ENCODE results near the gene UXS1. TPM values are rescaled to one million over a fixed set of nuclear protein-coding genes. Genes with fewer than 3 reads are reported as not detected.

UXS1 gene
- total RNA-seq, 1 donor from 2014 or later = 49.2 TPM

DNA sequence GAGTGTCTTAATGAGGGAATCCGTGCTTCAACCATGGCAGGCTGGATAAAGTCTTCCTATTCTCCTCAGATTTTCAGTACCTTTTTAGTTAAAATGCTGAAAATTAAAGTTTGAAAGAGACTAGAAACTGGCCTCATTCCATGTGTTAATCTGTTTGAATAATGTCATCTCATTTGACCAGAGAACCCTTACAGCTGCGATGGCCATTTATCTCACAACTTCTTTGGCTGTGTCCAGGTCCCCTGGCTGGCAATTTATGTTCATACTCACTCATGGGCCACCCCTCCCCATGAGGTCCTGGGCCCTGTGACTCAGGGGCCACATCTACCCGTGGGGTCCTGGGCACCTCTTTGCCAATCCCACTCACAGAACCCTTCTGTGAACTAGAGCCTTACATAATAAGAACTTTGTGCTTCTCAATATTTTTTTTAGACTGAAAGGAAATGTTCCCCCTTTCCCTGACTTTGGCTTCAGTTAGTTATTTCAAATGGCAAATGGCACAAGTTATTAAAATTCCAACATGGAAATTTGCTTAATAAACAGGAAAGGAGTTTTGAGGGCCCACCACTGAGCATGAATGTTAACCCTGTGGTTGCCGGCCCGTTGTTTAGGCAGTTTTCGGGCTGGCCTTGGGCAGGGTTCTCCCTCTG, 134.6 kb downstream of the UXS1 start:
- DNase-seq (ENCODE audit: low read depth) = no peak
- H3K9ac ChIP-seq (ENCODE audit: low read length) = no peak overlapping the region
- H3K4me3 ChIP-seq (ENCODE audit: insufficient read depth, low read depth, low read length) = no peak overlapping the region
- no peak for FAIRE-seq
- Mint-ChIP-seq H3K27ac (ENCODE audit: unreplicated experiment) (no peak overlapping the region), H3K4me1 (ENCODE audit: low read depth, unreplicated experiment) (peaks cover 12% of the 10 kb centered on the region), H3K9me3 (ENCODE audit: unreplicated experiment) (no peaks in the 10 kb centered on the region), H3K27me3 (ENCODE audit: low read depth, unreplicated experiment) (peaks cover 37% of the 10 kb centered on the region), H3K36me3 (ENCODE audit: low read depth, unreplicated experiment) (peaks cover 10% of the 10 kb centered on the region), H3K4me3 (ENCODE audit: unreplicated experiment) (no peak overlapping the region)
- no peak overlapping the region for H3K4me2 ChIP-seq (ENCODE audit: low read length)
- H3K4me1 ChIP-seq (ENCODE audit: insufficient read depth, low read length) = no peaks in the 10 kb centered on the region
- no peak overlapping the region for H2AFZ ChIP-seq (ENCODE audit: low read depth, low read length)
- no peak overlapping the region for H3K27ac ChIP-seq (ENCODE audit: low read depth, low read length)
- no peaks in the 10 kb centered on the region for H3K36me3 ChIP-seq (ENCODE audit: insufficient read depth, low read length)
- H3K9me3 ChIP-seq (ENCODE audit: insufficient read depth, low read depth, low read length) = no peaks in the 10 kb centered on the region
- TF ChIP-seq, protein P1, sequence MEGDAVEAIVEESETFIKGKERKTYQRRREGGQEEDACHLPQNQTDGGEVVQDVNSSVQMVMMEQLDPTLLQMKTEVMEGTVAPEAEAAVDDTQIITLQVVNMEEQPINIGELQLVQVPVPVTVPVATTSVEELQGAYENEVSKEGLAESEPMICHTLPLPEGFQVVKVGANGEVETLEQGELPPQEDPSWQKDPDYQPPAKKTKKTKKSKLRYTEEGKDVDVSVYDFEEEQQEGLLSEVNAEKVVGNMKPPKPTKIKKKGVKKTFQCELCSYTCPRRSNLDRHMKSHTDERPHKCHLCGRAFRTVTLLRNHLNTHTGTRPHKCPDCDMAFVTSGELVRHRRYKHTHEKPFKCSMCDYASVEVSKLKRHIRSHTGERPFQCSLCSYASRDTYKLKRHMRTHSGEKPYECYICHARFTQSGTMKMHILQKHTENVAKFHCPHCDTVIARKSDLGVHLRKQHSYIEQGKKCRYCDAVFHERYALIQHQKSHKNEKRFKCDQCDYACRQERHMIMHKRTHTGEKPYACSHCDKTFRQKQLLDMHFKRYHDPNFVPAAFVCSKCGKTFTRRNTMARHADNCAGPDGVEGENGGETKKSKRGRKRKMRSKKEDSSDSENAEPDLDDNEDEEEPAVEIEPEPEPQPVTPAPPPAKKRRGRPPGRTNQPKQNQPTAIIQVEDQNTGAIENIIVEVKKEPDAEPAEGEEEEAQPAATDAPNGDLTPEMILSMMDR (IDR thresholded peaks at IDR 0.05; ENCODE audit: insufficient read depth, low read depth, low read length) = no peak
- no peak for TF ChIP-seq EZH2 (IDR thresholded peaks at IDR 0.05; ENCODE audit: insufficient read depth, low read length)
- H4K20me1 ChIP-seq (ENCODE audit: insufficient read depth, low read length) = no peaks in the 10 kb centered on the region
- H3K79me2 ChIP-seq (ENCODE audit: insufficient read depth, low read length) = no peaks in the 10 kb centered on the region
- H3K27me3 ChIP-seq (ENCODE audit: insufficient read depth, low read length) = peaks cover 4% of the 10 kb centered on the region

DNA sequence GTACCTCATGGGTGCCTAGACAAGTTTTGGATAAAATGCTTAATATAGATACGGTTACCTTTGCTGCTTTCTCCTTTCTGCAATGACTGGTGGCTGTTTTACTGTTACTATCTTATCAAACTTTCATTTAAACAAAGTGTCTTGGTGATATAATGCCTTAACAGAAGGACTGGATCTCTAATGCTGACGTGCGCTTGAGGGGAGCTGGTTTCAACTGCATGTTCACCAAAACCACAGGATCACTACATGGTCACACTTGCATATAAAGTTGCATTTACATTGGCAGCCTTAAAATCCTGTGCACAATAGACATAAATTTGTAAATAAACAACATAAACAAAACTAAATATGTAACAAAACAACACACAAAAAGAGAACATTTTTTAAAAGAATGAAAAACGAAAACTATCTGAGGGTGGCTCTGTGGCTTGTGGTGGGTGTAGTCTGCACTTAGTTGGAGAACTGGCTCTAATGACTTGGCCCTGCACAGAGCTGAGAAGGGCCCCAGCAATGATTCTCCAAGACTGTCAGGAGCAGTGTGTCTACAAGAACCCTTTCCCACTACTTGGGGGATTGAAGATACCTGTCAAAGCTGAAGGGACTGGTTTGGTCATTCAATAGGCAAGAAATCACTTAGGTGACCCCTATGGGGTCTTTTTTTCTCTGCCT, 135.5 kb downstream of the UXS1 start:
- H3K4me3 Mint-ChIP-seq (ENCODE audit: unreplicated experiment) = no peak overlapping the region
- Histone ChIP-seq H3K9me3 (ENCODE audit: insufficient read depth, low read depth, low read length) (no peaks in the 10 kb centered on the region), H3K27ac (ENCODE audit: low read depth, low read length) (no peak overlapping the region), H2AFZ (ENCODE audit: low read depth, low read length) (no peak overlapping the region), H3K36me3 (ENCODE audit: insufficient read depth, low read length) (no peaks in the 10 kb centered on the region), H3K27me3 (ENCODE audit: insufficient read depth, low read length) (no peaks in the 10 kb centered on the region), H3K4me3 (ENCODE audit: insufficient read depth, low read depth, low read length) (no peak overlapping the region), H3K4me2 (ENCODE audit: low read length) (no peak overlapping the region), H4K20me1 (ENCODE audit: insufficient read depth, low read length) (no peaks in the 10 kb centered on the region), H3K4me1 (ENCODE audit: insufficient read depth, low read length) (peaks cover 3% of the 10 kb centered on the region), H3K79me2 (ENCODE audit: insufficient read depth, low read length) (no peaks in the 10 kb centered on the region), H3K9ac (ENCODE audit: low read length) (no peak overlapping the region)
- H3K27me3 Mint-ChIP-seq (ENCODE audit: low read depth, unreplicated experiment) = peaks cover 31% of the 10 kb centered on the region
- peaks cover 22% of the 10 kb centered on the region for H3K4me1 Mint-ChIP-seq (ENCODE audit: low read depth, unreplicated experiment)
- TF ChIP-seq EZH2 (IDR thresholded peaks at IDR 0.05; ENCODE audit: insufficient read depth, low read length) = no peak
- TF ChIP-seq, protein P1 (IDR thresholded peaks at IDR 0.05; ENCODE audit: insufficient read depth, low read depth, low read length) = no peak
- H3K36me3 Mint-ChIP-seq (ENCODE audit: low read depth, unreplicated experiment) = peaks cover 4% of the 10 kb centered on the region
- FAIRE-seq (no peak), DNase-seq (ENCODE audit: low read depth) (no peak)
- H3K9me3 Mint-ChIP-seq (ENCODE audit: unreplicated experiment) = no peaks in the 10 kb centered on the region
- H3K27ac Mint-ChIP-seq (ENCODE audit: unreplicated experiment) = no peak overlapping the region

DNA sequence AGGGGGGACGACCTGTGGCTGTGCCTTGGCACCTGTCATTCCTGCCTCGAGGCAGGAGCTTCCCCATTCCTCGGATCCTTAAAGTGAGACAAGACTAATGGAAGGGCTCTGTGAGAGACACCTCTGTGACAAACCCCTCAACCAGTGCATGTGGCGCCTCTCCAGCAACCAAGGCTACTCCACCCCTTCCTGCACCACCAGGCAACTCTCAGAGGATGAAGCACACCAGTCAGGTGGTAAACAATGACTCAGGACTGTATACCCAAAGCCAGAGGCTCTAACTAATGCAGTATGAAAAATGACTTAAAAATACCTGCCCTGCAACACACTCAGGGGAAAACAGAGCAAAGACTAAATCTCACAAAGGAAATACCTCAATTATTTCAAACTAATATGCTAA, 136.9 kb downstream of the UXS1 start:
- peaks cover 6% of the 10 kb centered on the region for H3K4me1 ChIP-seq (ENCODE audit: insufficient read depth, low read length)
- H3K4me2 ChIP-seq (ENCODE audit: low read length) = no peak overlapping the region
- Mint-ChIP-seq H3K9me3 (ENCODE audit: unreplicated experiment) (no peaks in the 10 kb centered on the region), H3K36me3 (ENCODE audit: low read depth, unreplicated experiment) (peaks cover 4% of the 10 kb centered on the region), H3K27ac (ENCODE audit: unreplicated experiment) (no peak overlapping the region), H3K27me3 (ENCODE audit: low read depth, unreplicated experiment) (peaks cover 25% of the 10 kb centered on the region), H3K4me3 (ENCODE audit: unreplicated experiment) (no peak overlapping the region), H3K4me1 (ENCODE audit: low read depth, unreplicated experiment) (peaks cover 33% of the 10 kb centered on the region)
- no peak overlapping the region for H2AFZ ChIP-seq (ENCODE audit: low read depth, low read length)
- H3K27ac ChIP-seq (ENCODE audit: low read depth, low read length) = no peak overlapping the region
- H3K9ac ChIP-seq (ENCODE audit: low read length) = no peak overlapping the region
- H3K79me2 ChIP-seq (ENCODE audit: insufficient read depth, low read length) = no peaks in the 10 kb centered on the region
- FAIRE-seq = no peak
- no peak overlapping the region for H3K4me3 ChIP-seq (ENCODE audit: insufficient read depth, low read depth, low read length)
- H3K9me3 ChIP-seq (ENCODE audit: insufficient read depth, low read depth, low read length) = no peaks in the 10 kb centered on the region
- H4K20me1 ChIP-seq (ENCODE audit: insufficient read depth, low read length) = no peaks in the 10 kb centered on the region
- H3K36me3 ChIP-seq (ENCODE audit: insufficient read depth, low read length) = no peaks in the 10 kb centered on the region
- TF ChIP-seq EZH2 (IDR thresholded peaks at IDR 0.05; ENCODE audit: insufficient read depth, low read length) = no peak
- TF ChIP-seq, protein P1 (IDR thresholded peaks at IDR 0.05; ENCODE audit: insufficient read depth, low read depth, low read length) = no peak
- no peak for DNase-seq (ENCODE audit: low read depth)
- no peaks in the 10 kb centered on the region for H3K27me3 ChIP-seq (ENCODE audit: insufficient read depth, low read length)
